ENCODE results near the gene CCL27. TPM values are rescaled to one million over a fixed set of nuclear protein-coding genes. Genes with fewer than 3 reads are reported as not detected.

Gene CCL27
- total and polyA plus RNA-seq, 2 donors (not counting 1 experiment from before 2014, with no cell fraction given): not detected

GRCh38 chr9:34647651-34648050 is 14.8 kb downstream of the CCL27 start:
- Histone ChIP-seq H3K79me2 (ENCODE audit: control insufficient read depth, insufficient read depth, low read length) (peaks cover 19% of the 10 kb centered on the region), H3K9me3 (ENCODE audit: control extremely low read depth in 1 of 3, control insufficient read depth in 2 of 3, insufficient read depth in 1 of 3, low read length in 2 of 3) (no peaks in the 10 kb centered on the region), H2AFZ (ENCODE audit: insufficient read depth, low read depth, low read length, poor library complexity, severe bottlenecking) (peak overlapping the region; percentile 90), H3K4me2 (replicated peaks; ENCODE audit: low read depth, low read length, poor library complexity, severe bottlenecking) (peak overlapping the region; percentile 80), H3K9ac (ENCODE audit: low read length) (peak overlapping the region; percentile 85), H3K27me3 (replicated peaks in 1 of 4; ENCODE audit: control extremely low read depth in 1 of 4, control insufficient read depth in 3 of 4, insufficient read depth in 4 of 4, low read length in 3 of 4) (no peaks in the 10 kb centered on the region), H3K4me3 (ENCODE audit: control extremely low read depth in 1 of 5, extremely low read depth in 1 of 5, insufficient read depth in 1 of 5, low read depth in 2 of 5, low read length in 4 of 5) (peak overlapping the region in 4 of 5 experiments; percentile 79 to 98 (median 91)), H3K27ac (ENCODE audit: low read length in 2 of 2) (no peak overlapping the region), H3K36me3 (replicated peaks in 1 of 2; ENCODE audit: control extremely low read depth in 1 of 2, control insufficient read depth in 1 of 2, extremely low read depth in 1 of 2, insufficient read depth in 2 of 2, low read length in 1 of 2) (peaks cover 0 to 18% of the 10 kb centered on the region in 2 experiments), H3K4me1 (ENCODE audit: control insufficient read depth in 2 of 2, insufficient read depth in 2 of 2, low read length in 2 of 2) (peaks cover 16 to 17% of the 10 kb centered on the region in 2 donors), H4K20me1 (ENCODE audit: control insufficient read depth, insufficient read depth, low read length, poor library complexity, severe bottlenecking) (peaks cover 14% of the 10 kb centered on the region)
- ATAC-seq (ENCODE audit: low read depth): no peak
- no peaks in the 10 kb centered on the region for H3K27me3 Mint-ChIP-seq
- H3K27ac Mint-ChIP-seq: peak overlapping the region; percentile 94
- DNase-seq: no peak
- intact Hi-C loops (cut with micrococcal nuclease): no loop called here
- peaks cover 35% of the 10 kb centered on the region for H3K4me1 Mint-ChIP-seq
- POLR2A ChIA-PET: interaction anchor here (0.6 to 2.8 kb wide), 3 partner anchors 8 to 17 kb away, joined by 9 to 31 read pairs (median 13); partner anchors contain the start of gene SIGMAR1
- CTCF ChIA-PET: interaction anchor here (0.8 to 3.3 kb wide), 6 partner anchors 9 to 55 kb away, joined by 6 to 36 read pairs (median 21); partner anchors contain the start of genes CCL27 and SIGMAR1
- WGBS (ENCODE audit: insufficient coverage): 83% methylated on average over 10 of the region's 10 CpGs
- H3K9me3 Mint-ChIP-seq (ENCODE audit: insufficient read depth): no peaks in the 10 kb centered on the region
- H3K4me3 Mint-ChIP-seq: peak overlapping the region; percentile 97
- TF ChIP-seq CTCF (IDR thresholded peaks at IDR 0.05): no peak
- no peak for TF ChIP-seq EZH2 (IDR thresholded peaks at IDR 0.05; ENCODE audit: borderline replicate concordance, insufficient read depth, low read depth, low read length, poor library complexity, severe bottlenecking)

- H3K79me2 ChIP-seq (ENCODE audit: control insufficient read depth, insufficient read depth, low read length): peaks cover 19% of the 10 kb centered on the region
- peak overlapping the region; percentile 80 for H3K4me2 ChIP-seq (replicated peaks; ENCODE audit: low read depth, low read length, poor library complexity, severe bottlenecking)
- ChIA-PET CTCF (interaction anchor here (0.9 to 3.3 kb wide), 9 partner anchors 9 to 243 kb away, joined by 3 to 36 read pairs (median 10); partner anchors contain the start of genes CCL27, DCTN3 and SIGMAR1), POLR2A (interaction anchor here (0.6 to 2.8 kb wide), 5 partner anchors 9 to 35 kb away, joined by 3 to 31 read pairs (median 9); partner anchors contain the start of genes DCTN3, RPP25L and SIGMAR1)
- WGBS (ENCODE audit: insufficient coverage): 2% methylated on average over 8 of the region's 8 CpGs
- peak overlapping the region; percentile 79 to 98 (median 87) for H3K4me3 ChIP-seq (ENCODE audit: control extremely low read depth in 1 of 5, extremely low read depth in 1 of 5, insufficient read depth in 1 of 5, low read depth in 2 of 5, low read length in 4 of 5)
- H3K27ac Mint-ChIP-seq: peak overlapping the region; percentile 94
- H3K36me3 ChIP-seq (replicated peaks in 1 of 2; ENCODE audit: control extremely low read depth in 1 of 2, control insufficient read depth in 1 of 2, extremely low read depth in 1 of 2, insufficient read depth in 2 of 2, low read length in 1 of 2): peaks cover 0 to 18% of the 10 kb centered on the region in 2 experiments
- H3K4me3 Mint-ChIP-seq: peak overlapping the region; percentile 97
- intact Hi-C loops (cut with micrococcal nuclease): no loop called here
- TF ChIP-seq CTCF (IDR thresholded peaks at IDR 0.05) (no peak), EZH2 (IDR thresholded peaks at IDR 0.05; ENCODE audit: borderline replicate concordance, insufficient read depth, low read depth, low read length, poor library complexity, severe bottlenecking) (no peak)
- ATAC-seq (ENCODE audit: low read depth): no peak
- peaks cover 16 to 17% of the 10 kb centered on the region in 2 donors for H3K4me1 ChIP-seq (ENCODE audit: control insufficient read depth in 2 of 2, insufficient read depth in 2 of 2, low read length in 2 of 2)
- no peaks in the 10 kb centered on the region for H3K27me3 ChIP-seq (replicated peaks in 1 of 4; ENCODE audit: control extremely low read depth in 1 of 4, control insufficient read depth in 3 of 4, insufficient read depth in 4 of 4, low read length in 3 of 4)
- peak overlapping the region; percentile 47 to 64 for H3K27ac ChIP-seq (ENCODE audit: low read length in 2 of 2)
- no peaks in the 10 kb centered on the region for H3K9me3 Mint-ChIP-seq (ENCODE audit: insufficient read depth)
- no peak for DNase-seq
- peaks cover 29% of the 10 kb centered on the region for H3K4me1 Mint-ChIP-seq
- peak overlapping the region; percentile 90 for H2AFZ ChIP-seq (ENCODE audit: insufficient read depth, low read depth, low read length, poor library complexity, severe bottlenecking)
- H3K27me3 Mint-ChIP-seq: no peaks in the 10 kb centered on the region
- no peaks in the 10 kb centered on the region for H3K9me3 ChIP-seq (ENCODE audit: control extremely low read depth in 1 of 3, control insufficient read depth in 2 of 3, insufficient read depth in 1 of 3, low read length in 2 of 3)
- peaks cover 14% of the 10 kb centered on the region for H4K20me1 ChIP-seq (ENCODE audit: control insufficient read depth, insufficient read depth, low read length, poor library complexity, severe bottlenecking)
- peak overlapping the region; percentile 85 for H3K9ac ChIP-seq (ENCODE audit: low read length)
These were observed 15.4 kb downstream of the CCL27 start for GRCh38 chr9:34647084-34647403.

All from B cell (primary cell).